GM12878 (cell line): Measurements from ENCODE around the gene RHBDF2. TPM values are rescaled to one million over a fixed set of nuclear protein-coding genes. Genes with fewer than 3 reads are reported as not detected.

Experiments used
- ATAC-seq: fragments of 200-7000 bp; cut with Tn5 transposase; 3 replicates; pipeline ENCODE4 v1.9.1; 2020; ENCODE audit warnings: mild to moderate bottlenecking, moderate library complexity
- BruUV-seq: library from RNA; stranded (reverse); fragments of 400-500 nt; replicated peaks from 2 replicates; lab custom pipeline; 2021; lab: Mats Ljungman, UMichigan
- CTCF ChIA-PET: fragments of 300-600 bp; sonication (Branson Sonifier 250); formaldehyde crosslinking; extraction: SDS; loops from one replicate; lab custom pipeline; 2021; ENCODE audit warnings: inconsistent platforms; lab: Yijun Ruan, JAX
- POLR2A ChIA-PET: fragments of 350-600 bp; formaldehyde crosslinking; extraction: SDS; loops from one replicate; lab custom pipeline; 2021; ENCODE audit warnings: inconsistent platforms; lab: Charles Lee
- RAD21 ChIA-PET: fragments of 300-600 bp; sonication (Branson Sonifier 250); formaldehyde crosslinking; loops from one replicate; lab custom pipeline; 2023; ENCODE audit warnings: antibody characterized with exemption; ENCODE audit not compliant: unreplicated experiment; lab: Charles Lee
- SMC1A ChIA-PET: fragments of 300-600 bp; sonication (Branson Sonifier 250); formaldehyde crosslinking; loops from one replicate; lab custom pipeline; 2023; ENCODE audit not compliant: unreplicated experiment, uncharacterized antibody; lab: Charles Lee
- DNase-seq: peaks from one replicate; pipeline ENCODE4 v3.0.0-alpha.2; 2011; ENCODE audit warnings: low read depth, low spot score
- FAIRE-seq: peaks from 3 replicates; lab custom pipeline; 2011; peaks lifted over from hg19 to GRCh38; lab: Jason Lieb, UNC
- H2AFZ ChIP-seq: 2 replicates; pipeline ENCODE4 v1.6.0; 2011; ENCODE audit warnings: low read depth, low read length, control low read depth; ENCODE audit not compliant: control insufficient read depth
- H3K27ac ChIP-seq: 2 replicates; pipeline ENCODE4 v1.5.1; 2011; ENCODE audit warnings: control low read depth; ENCODE audit not compliant: control insufficient read depth, insufficient read depth
- H3K27me3 ChIP-seq, 2 experiments: replicated peaks in 1 of 2; 2 replicates each; pipeline versions ENCODE4 v1.6.0 to v1.6.1; 2011; ENCODE audit warnings: low read length in 1 of 2; ENCODE audit not compliant: control insufficient read depth in 2 of 2, insufficient read depth in 2 of 2
- H3K36me3 ChIP-seq, 2 experiments: 2 replicates each; pipeline ENCODE4 v1.5.1; 2011; ENCODE audit warnings: low read length in 1 of 2; ENCODE audit not compliant: control insufficient read depth in 2 of 2, insufficient read depth in 2 of 2
- H3K4me1 ChIP-seq: 2 replicates; pipeline ENCODE4 v1.6.1; 2011; ENCODE audit warnings: mild to moderate bottlenecking, low read length, moderate library complexity, mixed read lengths; ENCODE audit not compliant: control insufficient read depth, insufficient read depth
- H3K4me2 ChIP-seq: 2 replicates; pipeline ENCODE4 v1.6.0; 2011; ENCODE audit warnings: control low read depth; ENCODE audit not compliant: control insufficient read depth, insufficient read depth
- H3K4me3 ChIP-seq: fragments of 200-600 bp; sonication (generic); 2 replicates; pipeline ENCODE4 v1.5.1; 2016
- H3K79me2 ChIP-seq: 2 replicates; pipeline ENCODE4 v1.6.0; 2011; ENCODE audit warnings: low read length; ENCODE audit not compliant: control insufficient read depth, insufficient read depth
- H3K9ac ChIP-seq: 2 replicates; pipeline ENCODE4 v1.8.0; 2011; ENCODE audit warnings: low read length, control low read depth, mixed read lengths; ENCODE audit not compliant: control insufficient read depth, insufficient read depth
- H3K9me3 ChIP-seq: replicated peaks from 3 replicates; pipeline ENCODE4 v1.5.1; 2011; ENCODE audit warnings: mild to moderate bottlenecking, low read length; ENCODE audit not compliant: control insufficient read depth, insufficient read depth
- H4K20me1 ChIP-seq: 2 replicates; pipeline ENCODE4 v1.6.0; 2011; ENCODE audit not compliant: control insufficient read depth, insufficient read depth
- BRCA1 ChIP-seq: IDR thresholded peaks from 2 replicates; pipeline ENCODE4 v1.6.1; 2011; ENCODE audit warnings: low read depth, low read length, improper control_type of control experiment
- CEBPB ChIP-seq, 2 experiments: fragments of 150-350 bp in 1 of 2; IDR thresholded peaks; 2 replicates each; pipeline ENCODE4 v1.6.1; 2012 to 2014; ENCODE audit warnings: low read depth in 2 of 2, low read length in 2 of 2, borderline replicate concordance in 1 of 2, inconsistent platforms in 1 of 2
- CREB1 ChIP-seq: IDR thresholded peaks from 2 replicates; pipeline ENCODE4 v1.6.1; 2012; ENCODE audit warnings: low read depth, mild to moderate bottlenecking, inconsistent platforms
- DPF2 ChIP-seq: fragments of 450-650 bp; IDR thresholded peaks from 2 replicates; pipeline ENCODE4 v1.6.1; 2017; ENCODE audit warnings: mild to moderate bottlenecking
- GABPA ChIP-seq: IDR thresholded peaks from 2 replicates; pipeline ENCODE4 v1.6.1; 2014; ENCODE audit warnings: antibody characterized with exemption, low read depth, mild to moderate bottlenecking, inconsistent platforms
- JUNB ChIP-seq: IDR thresholded peaks from 2 replicates; pipeline ENCODE4 v1.6.1; 2016; ENCODE audit warnings: antibody characterized with exemption, mild to moderate bottlenecking
- KLF5 ChIP-seq: fragments of 450-650 bp; IDR thresholded peaks from 2 replicates; pipeline ENCODE4 v1.6.1; 2014; ENCODE audit warnings: mild to moderate bottlenecking; ENCODE audit not compliant: partially characterized antibody
- LARP7 ChIP-seq: fragments of 450-650 bp; IDR thresholded peaks from 2 replicates; pipeline ENCODE4 v1.6.1; 2017; ENCODE audit warnings: mild to moderate bottlenecking
- NRF1 ChIP-seq: conservative IDR thresholded peaks from 2 replicates; pipeline ENCODE4 v1.6.1; 2011; ENCODE audit warnings: mild to moderate bottlenecking, low read depth, low read length, improper control_type of control experiment
- PML ChIP-seq: IDR thresholded peaks from 2 replicates; pipeline ENCODE4 v1.6.1; 2012; ENCODE audit warnings: low read length, inconsistent platforms
- ZNF24 ChIP-seq: fragments of 450-650 bp; IDR thresholded peaks from 2 replicates; pipeline ENCODE4 v1.6.1; 2017; ENCODE audit warnings: antibody characterized with exemption, mild to moderate bottlenecking
- WGBS: methylation state at CpG from one replicate; pipeline ENCODE4 v1.1.6; 2016; ENCODE audit warnings: low lambda C conversion rate; ENCODE audit not compliant: insufficient replicate concordance, insufficient coverage; ENCODE audit errors: missing lambda C conversion rate; 5-methylcytosine and 5-hydroxymethylcytosine counted together
- in situ Hi-C: fragments of 300-500 bp; cut with MboI; formaldehyde crosslinking; loops from 9 replicates; pipeline ENCODE4 v1.14.3; 2018; ENCODE audit warnings: mixed read lengths
- intact Hi-C: fragments of 100-400 bp; cut with micrococcal nuclease; formaldehyde crosslinking; loops from one replicate; pipeline ENCODE4 v1.14.2; 2022; ENCODE audit not compliant: unreplicated experiment
- polyA plus RNA-seq, 11 experiments: library from polyadenylated mRNA; depleted of rRNA in 4 of 11; unstranded in 6 of 11; stranded (reverse) in 5 of 11; fragments of >200 nt; fragmentation: Nextera tagmentation in 4 of 11; fragmentation: Illumina TruSeq in 1 of 11; extraction: Ambion mirVana in 4 of 11; extraction: Trizol in 1 of 11; gene quantifications; 1 replicate in 1 of 11; 2 replicates in 10 of 11; pipeline versions ENCODE4 v1.2.1 to v1.2.3, GENCODE V29; 2011 to 2016; ENCODE audit warnings: inconsistent platforms in 2 of 11, missing spikeins in 2 of 11, low read depth in 1 of 11
- total RNA-seq, 4 experiments: library from RNA; depleted of rRNA in 3 of 4; stranded (reverse); fragments of >200 nt in 3 of 4; fragmentation: Illumina TruSeq in 1 of 4; extraction: Trizol in 1 of 4; gene quantifications; 2 replicates each; pipeline versions ENCODE4 v1.2.1 to v1.2.3, GENCODE V29; 2013 to 2021

RHBDF2 gene
- total and polyA plus RNA-seq, 10 of the 15 experiments (the other 5 are each of a cell fraction or from before 2014, with no cell fraction given): 0.97 to 43.0 (median 18.7) TPM

- ChIA-PET RAD21 (interaction anchor here (1.0 to 2.0 kb wide), 2 partner anchors 15 to 36 kb away, joined by 3 to 6 read pairs; no protein-coding TSS in a partner anchor), CTCF (interaction anchor here (0.6 to 4.7 kb wide), 6 partner anchors 9 to 246 kb away, joined by 3 to 32 read pairs (median 4); no protein-coding TSS in a partner anchor), POLR2A (no interaction called here), SMC1A (no interaction called here)
- no peak for DNase-seq
- Histone ChIP-seq H3K4me1 (no peaks in the 10 kb centered on the region; the same call in 1 of the 2 replicates), H3K27me3 (peaks cover 0 to 5% of the 10 kb centered on the region in 2 experiments; a peak in 3 of 4 replicates), H2AFZ (no peak overlapping the region), H3K79me2 (no peaks in the 10 kb centered on the region), H3K36me3 (no peaks in the 10 kb centered on the region; a peak in 1 of 4 replicates), H4K20me1 (no peaks in the 10 kb centered on the region), H3K4me2 (no peak overlapping the region), H3K4me3 (no peak overlapping the region), H3K9me3 (no peaks in the 10 kb centered on the region), H3K9ac (no peak overlapping the region), H3K27ac (no peak overlapping the region)
- no peak for FAIRE-seq
- TF ChIP-seq DPF2 (no peak), CEBPB (IDR thresholded peaks at IDR 0.05; ENCODE audit: borderline replicate concordance in 1 of 2, low read depth in 2 of 2, low read length in 2 of 2) (no peak), ZNF24 (no peak), LARP7 (no peak), KLF5 (no peak), CREB1 (no peak), GABPA (no peak), PML (no peak), BRCA1 (no peak), NRF1 (no peak), JUNB (no peak)
- intact Hi-C loops (no loop called here), in situ Hi-C loops (no loop called here)
- 45% methylated on average over 8 of the region's 8 CpGs for WGBS
- BruUV-seq: no TSS peak
- ATAC-seq: no peak
These were observed 41.8 kb upstream of the RHBDF2 start for GRCh38 chr17:76542984-76543383.
